Astrocyte of the cerebellum (primary cell): ENCODE measurements around the gene OPCML.
A peak's percentile ranks its signal among the peaks of the same experiment; 100 is the strongest.

Experiments
- DNase-seq: peaks from one replicate; pipeline ENCODE4 v3.0.0-alpha.2; 2011; ENCODE audit warnings: low read depth
- H3K4me3 ChIP-seq: 2 replicates; pipeline ENCODE4 v1.5.1; 2011; ENCODE audit warnings: mild to moderate bottlenecking, low read depth, low read length, moderate library complexity
- CTCF ChIP-seq: IDR thresholded peaks from 2 replicates; pipeline ENCODE4 v1.5.1; 2012; ENCODE audit warnings: low read length, low read depth, moderate library complexity, mild to moderate bottlenecking; ENCODE audit errors: missing control alignments
- in situ Hi-C: cut with HindIII; loops from 2 replicates; pipeline ENCODE4 v1.10.0; 2017; ENCODE audit warnings: low sequenced_read_pairs

OPCML gene

GRCh38 chr11:133082453-133082781, 449.9 kb downstream of the OPCML start:
- no peak overlapping the region for H3K4me3 ChIP-seq
- no peak for DNase-seq
- no peak for TF ChIP-seq CTCF

GRCh38 chr11:133081730-133082452, 450.4 kb downstream of the OPCML start:
- no peak for DNase-seq
- in situ Hi-C loops: no loop called here
- H3K4me3 ChIP-seq: no peak overlapping the region
- no peak for TF ChIP-seq CTCF

More at GRCh38 chr11:133082453-133082781, 449.9 kb downstream of the OPCML start:
- in situ Hi-C loops: no loop called here

- DNase-seq: no peak
- no peak for TF ChIP-seq CTCF
- in situ Hi-C loops: no loop called here
- H3K4me3 ChIP-seq: no peak overlapping the region
These were observed 451.3 kb downstream of the OPCML start for GRCh38 chr11:133081020-133081419.

GRCh38 chr11:133078591-133079404, 453.5 kb downstream of the OPCML start:
- DNase-seq: peak; percentile 18
- in situ Hi-C loops: no loop called here
- no peak overlapping the region for H3K4me3 ChIP-seq
- TF ChIP-seq CTCF: peak; percentile 83

- in situ Hi-C loops: no loop called here
- no peak overlapping the region for H3K4me3 ChIP-seq
These were observed 454.3 kb downstream of the OPCML start for GRCh38 chr11:133078012-133078411.

GRCh38 chr11:133075351-133075750, 456.9 kb downstream of the OPCML start:
- TF ChIP-seq CTCF: no peak
- in situ Hi-C loops: no loop called here
- H3K4me3 ChIP-seq: no peak overlapping the region
- DNase-seq: no peak

More at GRCh38 chr11:133078012-133078411, 454.3 kb downstream of the OPCML start:
- no peak for TF ChIP-seq CTCF
- no peak for DNase-seq
